GM21367 (cell line): Measurements from ENCODE around the gene TEX35.
"Not testable (repeated sequence)": the region's sequence is repeated elsewhere in the genome, so short reads cannot be mapped to it uniquely, and the experiment has no call there.

Source experiments
- ATAC-seq: cut with Tn5 transposase; IDR thresholded peaks from one replicate; pipeline ENCODE4 v1.9.1; 2021; ENCODE audit not compliant: unreplicated experiment

The TEX35 gene

DNA sequence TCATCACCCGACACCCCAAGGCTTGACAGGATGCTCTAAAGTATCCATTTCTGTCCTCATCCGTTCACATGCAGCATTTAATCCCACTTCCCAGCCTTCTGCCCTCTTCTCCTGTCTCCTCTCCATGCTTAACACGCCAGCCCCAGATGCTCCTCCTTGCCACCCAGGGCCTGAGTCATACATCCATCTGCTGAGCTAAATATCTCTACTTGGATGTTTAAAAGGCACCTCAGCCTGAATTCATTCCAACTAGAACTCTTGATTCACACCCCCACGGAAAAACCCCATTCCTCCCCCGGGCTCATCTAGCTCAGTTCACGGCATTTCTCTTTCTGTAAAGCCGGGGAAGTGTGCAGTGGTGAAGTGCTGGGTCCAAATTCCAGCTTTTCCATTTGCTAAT lies 27.7 kb downstream of the TEX35 start:
- no peak for ATAC-seq

DNA sequence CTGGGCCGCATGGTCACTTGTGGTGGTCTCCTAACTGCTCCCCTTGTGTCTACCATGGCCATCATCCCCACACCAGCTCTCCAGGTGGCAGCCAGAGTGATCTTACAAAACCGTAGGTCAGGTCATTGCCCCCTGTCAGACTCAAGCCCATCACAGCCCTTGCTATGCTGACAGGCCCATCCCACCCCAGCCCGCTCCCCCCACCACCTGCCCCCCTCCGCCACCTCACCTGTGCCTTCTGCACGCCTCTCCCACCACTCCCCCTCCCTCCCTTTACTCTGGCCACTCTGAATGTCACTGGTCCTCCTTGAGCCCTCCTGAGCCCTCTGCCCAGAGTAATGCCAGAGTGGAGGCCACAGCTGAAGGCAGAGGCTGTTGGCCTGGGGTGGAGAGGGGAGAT lies 28.5 kb downstream of the TEX35 start:
- no peak for ATAC-seq

DNA sequence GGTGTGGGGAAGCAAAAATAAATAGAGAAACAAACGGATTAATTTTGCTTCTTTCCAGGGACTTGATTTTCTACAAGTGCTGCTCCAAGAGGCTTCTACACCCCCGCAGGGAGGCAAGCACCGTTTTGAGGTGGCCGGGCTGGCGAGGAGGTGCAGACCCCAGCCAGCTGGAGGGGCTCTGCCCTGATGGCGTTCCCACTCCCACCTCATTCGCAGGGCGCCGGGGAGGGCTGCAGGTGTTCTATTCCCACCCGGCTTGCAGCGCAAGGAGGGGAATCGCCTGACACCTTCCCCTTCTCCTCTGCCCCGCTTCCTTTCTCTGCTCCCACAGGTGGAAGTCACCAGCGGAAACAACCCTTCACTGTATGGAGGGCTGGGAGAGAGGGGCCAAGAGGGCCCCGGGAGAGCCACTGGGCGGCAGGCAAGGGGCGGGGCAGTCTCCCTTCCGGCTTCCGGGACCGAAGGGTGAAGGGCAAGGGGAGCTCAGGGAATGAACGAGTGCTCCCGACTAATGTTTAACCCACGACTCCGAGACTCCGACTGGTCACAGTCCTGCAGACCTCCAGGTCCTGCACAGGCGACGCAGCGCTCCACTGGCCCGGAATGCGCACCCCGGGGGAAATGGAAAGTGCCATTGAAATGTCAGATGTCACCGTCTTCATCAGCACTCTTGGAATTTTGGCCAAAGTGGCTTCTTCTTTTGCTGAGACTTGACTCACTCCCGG lies 29.1 kb downstream of the TEX35 start:
- peak; percentile 42 for ATAC-seq

DNA sequence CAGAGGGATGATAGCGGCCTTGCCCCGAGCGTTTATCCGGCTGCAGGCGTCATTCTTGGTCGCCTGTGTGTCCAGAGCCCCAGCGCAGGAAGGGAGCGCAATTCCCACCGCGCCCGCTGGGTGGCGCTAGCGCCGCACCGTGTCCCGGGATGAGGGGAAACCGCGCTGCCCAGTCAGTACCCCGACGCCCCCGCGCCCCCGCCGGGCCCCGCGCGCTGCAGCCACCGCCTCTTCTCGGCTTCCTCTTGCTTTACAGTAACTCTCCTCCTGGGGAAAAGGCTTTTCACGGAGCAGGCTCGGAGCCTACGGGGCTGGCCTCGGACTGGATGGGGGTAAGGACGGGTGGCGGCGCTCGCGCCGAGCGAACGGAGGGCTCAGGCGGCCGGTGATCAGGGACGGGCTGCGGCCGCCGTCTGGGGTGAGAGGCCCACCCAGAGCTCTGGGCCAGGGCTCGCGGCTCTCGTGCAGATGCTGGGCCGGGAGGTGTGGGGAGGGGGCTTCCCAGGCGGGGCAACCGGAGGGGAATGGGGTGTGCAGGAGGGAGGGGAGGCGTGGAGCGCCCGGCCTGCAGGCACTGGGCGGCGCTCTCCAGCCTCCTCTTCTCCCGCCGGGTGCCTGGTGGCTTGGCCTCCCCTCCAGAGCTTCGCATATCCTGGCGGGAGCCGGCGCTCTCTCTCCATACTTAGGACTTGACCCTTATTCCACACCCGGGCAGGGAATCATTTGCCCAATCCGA lies 29.8 kb downstream of the TEX35 start:
- peak; percentile 58 for ATAC-seq

DNA sequence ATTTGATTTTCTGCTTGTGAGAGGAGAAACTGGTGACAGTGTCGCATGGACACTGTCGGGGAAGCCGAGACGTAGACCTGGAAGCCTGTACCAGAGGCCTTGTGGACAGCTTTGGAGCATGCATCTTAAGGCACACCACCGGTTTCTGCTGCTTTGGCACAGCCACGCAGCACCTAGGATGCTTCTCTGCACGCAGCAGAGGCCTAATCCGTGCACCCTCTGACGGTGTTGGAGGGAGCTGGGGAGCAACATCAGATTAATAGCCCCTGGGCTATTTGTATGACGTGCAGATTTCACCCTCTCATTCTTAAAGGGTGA lies 30.3 kb downstream of the TEX35 start:
- ATAC-seq: peak; percentile 34

DNA sequence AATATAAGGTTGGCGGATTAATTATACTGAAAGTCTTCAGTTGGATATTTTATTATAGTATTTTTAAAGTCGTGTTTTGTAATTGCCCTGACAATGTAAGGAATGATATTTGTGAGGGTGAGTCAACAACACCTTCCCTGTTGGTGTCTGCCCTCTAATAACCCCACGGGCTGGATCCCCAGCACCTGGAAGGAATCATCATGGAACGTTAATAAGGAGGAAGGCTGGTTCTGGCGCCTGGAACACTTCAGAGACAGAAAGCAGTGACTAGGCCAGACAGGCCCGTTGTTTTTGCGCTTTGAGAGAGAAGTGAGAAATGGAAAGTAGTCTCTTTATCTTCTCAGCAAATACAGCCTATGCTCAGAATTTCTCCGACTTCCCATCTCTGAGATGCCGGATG lies 31.6 kb downstream of the TEX35 start:
- no peak for ATAC-seq

DNA sequence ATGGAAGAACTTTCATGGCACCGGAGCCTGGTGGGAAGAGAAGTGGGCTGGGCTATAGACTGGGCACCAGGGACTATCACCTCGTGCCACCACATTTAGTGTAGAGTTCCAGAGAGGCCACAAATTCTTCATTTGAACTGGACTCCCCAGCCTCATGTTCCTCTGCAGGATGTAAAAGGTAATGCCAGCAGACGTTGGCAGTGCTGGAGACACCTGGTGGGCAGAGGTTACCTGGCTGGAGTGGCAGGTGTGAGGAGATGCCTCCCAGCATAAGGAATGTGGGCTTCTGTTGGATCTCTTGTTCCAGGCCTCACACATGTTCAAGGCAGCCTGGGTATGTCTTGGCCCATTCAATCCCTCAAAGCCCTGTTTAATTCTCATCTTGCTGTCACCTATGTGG lies 35.2 kb downstream of the TEX35 start:
- ATAC-seq: no peak

DNA sequence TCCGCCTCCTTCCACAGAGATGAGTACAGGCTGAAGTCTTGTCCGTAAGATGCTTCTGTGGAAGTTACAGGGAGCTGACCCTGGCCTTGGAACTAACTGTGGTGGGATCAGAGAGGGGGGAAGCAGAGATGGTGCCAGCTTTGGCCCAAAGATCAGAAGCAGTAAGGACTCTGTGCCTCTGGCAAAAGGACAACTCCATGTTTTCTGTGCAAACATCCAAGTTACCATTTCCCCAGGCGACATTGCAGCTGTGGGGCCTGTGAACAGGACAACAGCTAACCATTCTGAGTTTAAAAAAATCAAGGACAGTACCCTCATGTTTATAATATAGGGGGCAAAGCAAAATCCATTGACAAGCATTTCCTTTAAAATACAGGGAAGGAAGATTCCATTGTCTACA lies 38.4 kb downstream of the TEX35 start:
- no peak for ATAC-seq

DNA sequence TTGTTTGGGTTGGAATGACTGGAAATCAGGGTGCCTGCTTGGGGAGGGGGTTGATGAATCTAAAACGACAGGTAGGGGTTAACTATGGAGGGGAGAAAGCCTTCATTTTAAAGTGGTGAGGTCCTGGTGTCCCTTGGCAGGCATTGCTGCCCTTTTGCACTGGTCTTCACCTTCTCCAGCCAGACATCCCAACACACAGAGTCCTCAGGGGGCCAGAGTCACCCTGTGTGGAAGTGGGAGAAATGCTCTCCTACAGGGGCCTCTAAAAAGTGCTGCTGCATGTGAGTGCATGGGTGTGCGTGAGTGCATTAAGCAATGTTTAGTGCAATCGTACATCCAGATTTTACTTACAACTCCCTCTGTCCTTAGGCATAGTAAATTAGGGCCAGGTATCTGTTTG lies 39.0 kb downstream of the TEX35 start:
- no peak for ATAC-seq

DNA sequence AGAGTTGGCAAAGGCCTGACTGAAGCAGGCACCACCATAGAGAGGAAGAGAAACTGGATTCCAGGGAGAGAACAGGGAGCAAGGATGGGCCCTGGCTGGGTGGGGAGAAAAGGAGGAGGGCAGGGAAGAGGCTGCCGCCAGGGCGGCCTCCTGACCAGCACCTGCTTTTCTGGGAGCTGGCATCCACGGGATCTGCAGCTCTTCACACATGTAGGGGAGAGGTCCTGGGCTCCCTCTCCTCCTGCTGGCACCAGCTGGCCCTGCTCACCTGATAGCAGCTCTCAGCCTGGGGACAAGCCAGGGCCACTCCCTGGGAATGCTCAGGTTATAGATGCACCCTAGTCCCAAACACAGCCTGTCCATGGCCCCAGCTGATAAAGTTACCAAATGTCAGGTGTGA lies 39.9 kb downstream of the TEX35 start:
- no peak for ATAC-seq

DNA sequence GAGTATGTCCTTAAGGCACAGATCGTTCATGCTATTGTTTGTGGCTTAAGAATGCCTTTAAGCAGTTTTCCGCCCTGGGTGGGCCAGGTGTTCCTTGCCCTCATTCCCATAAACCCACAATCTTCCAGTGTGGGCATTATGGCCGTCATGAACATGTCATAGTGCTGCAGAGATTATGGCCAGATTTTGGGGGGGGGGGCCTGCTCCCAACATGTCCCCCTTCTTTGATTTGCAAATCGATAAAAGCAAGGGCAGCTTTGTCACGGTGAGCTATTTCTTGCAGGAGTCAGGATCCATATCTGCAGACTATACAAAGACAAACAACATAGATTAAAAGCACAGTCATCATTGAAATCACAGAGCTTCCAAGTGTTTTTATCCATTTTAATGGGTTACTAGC lies 41.4 kb downstream of the TEX35 start:
- not testable (repeated sequence) for ATAC-seq

DNA sequence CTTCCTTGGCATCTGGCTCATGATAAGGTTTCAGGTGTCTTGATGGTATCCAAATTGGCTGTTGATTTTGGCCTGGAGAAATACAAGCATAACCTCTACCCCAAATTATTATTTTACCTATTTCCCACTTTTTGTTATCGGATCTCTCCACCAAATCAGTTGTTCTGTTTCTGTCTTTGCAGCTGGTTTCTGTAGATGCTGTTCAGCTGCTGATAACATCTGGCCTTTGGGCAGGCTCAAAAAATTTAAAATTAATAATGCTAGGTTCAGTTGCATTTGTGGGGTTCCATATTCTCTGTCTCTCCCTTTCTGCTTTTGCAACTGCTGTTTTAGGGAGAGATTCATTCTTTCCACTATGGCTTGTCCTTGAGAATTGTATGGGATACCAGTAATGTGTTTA lies 42.7 kb downstream of the TEX35 start:
- not testable (repeated sequence) for ATAC-seq

DNA sequence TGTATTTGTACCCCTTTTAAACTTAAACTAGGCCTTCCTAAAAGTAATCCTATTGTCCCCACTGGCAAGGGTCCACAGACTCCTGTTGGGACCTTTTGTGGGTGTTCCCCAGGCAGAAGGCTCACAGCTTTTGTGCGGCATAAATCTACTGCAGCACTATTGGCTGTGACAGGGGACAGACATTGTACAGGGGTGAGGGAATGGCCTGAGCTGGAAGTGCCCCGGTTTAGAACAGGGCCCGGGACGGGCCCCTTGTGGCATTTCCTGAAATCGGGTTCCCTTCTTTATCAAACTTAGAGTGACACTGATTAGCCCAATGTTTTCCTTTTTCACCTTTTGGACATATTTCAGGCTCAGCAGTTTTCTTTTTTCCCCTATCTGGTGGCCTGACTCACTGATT lies 45.9 kb downstream of the TEX35 start:
- not testable (repeated sequence) for ATAC-seq

DNA sequence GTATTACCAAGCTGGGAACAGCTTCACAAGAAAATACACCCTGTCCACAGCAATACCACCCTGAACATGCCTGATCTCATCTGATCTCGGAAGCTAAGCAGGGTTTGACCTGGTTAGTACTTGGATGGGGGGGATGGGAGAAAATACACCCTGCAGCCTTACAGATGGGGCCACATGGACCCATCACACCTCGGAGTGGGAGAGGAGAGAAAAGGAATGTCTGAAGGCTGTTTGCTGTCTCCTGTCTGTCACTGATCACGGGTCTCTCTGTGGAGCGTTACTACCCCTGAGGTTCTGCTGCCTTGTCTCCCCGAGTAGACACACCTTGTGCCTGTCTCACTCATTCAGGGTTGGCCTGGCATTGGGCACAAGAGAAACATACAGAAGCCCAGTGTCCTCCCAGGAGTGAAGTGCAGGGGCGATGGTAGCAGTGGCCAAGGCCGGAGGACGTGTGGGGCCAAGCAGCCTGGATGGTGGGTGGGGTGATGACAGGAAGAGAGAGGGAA lies 48.0 kb downstream of the TEX35 start:
- no peak for ATAC-seq

DNA sequence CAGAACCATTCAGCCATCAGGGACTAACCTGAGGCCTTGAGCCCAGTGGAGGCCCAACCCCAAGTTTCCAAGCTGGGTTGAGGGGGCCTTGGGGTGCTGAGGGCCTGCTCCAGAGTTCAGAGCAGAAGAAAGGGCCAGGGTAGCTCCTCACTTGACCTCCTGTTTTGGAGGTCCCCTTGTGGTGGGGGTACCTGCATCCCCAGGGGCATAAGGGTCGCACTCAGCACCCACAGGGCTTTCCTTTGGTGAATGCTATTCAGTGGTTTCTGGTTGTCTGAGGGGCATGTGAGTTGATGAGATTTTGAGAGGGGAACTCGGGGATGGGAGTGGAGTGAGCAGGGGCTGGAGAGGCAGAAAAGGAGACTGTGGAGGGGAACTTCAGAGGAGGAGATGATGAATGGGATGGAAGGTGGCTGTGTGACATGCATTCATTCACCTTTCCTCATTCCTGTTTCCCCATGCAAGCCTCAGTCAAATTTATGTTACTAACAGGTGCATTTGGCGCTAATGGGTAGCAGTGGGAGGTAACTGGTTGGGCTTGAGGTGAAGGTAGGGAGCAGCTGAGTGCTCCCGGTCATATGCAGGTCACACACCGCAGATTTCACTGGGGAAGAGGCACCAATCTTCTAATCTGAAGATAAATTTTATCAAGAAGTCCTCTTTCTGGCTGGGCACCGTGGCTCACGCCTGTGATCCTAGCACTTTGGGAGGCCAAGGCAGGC lies 50.4 kb downstream of the TEX35 start:
- no peak for ATAC-seq

DNA sequence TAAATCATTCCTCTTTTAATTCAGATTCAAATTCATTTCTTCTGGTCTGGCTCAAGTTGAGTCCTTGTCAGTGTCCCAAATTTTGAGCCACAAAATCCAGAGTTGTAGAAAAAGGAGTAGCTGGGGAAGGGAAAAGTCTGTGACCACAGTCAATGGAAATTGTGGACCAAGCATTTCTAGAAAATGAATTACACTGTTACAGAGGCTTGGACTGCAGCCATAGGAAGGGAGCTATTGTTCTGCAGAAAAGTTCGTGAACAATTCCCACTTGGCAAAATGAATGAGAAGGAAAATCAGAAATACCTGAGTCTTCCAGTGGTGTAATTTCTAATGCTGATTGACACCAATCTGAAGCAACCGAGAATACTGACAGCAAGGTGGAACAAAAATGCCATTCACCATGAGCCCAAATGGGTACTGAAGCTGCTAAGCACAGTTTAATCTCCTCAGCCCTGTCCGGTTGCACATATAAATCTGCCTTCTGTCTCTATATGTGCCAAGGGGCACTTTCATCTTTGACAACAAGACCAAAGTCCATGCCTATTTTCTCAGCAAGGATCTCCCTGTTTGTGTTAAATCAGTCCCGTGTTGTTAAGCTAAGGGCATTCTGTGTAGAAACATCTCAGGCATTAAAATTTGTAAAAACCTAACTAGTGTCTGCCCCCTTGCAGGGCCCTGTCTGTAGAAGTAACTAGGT lies 51.3 kb downstream of the TEX35 start:
- ATAC-seq: no peak

DNA sequence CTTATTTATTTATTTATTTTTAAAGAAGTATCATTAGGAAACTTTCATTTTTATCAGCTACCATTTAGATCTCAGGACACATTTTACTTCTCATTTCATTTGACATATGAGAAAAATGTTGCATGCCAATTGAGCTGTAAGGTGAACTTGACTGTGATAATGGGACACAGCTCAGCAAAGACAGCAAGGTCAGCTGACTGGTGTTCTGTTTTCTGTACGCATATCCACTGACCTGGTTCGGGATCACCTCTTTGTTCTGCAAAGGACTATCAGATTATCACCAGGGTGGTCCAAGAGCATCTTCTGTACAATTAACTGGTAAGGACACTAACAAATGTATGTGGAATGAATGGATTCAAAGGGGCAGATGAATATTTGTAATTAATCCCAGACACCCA lies 51.9 kb downstream of the TEX35 start:
- ATAC-seq: no peak

DNA sequence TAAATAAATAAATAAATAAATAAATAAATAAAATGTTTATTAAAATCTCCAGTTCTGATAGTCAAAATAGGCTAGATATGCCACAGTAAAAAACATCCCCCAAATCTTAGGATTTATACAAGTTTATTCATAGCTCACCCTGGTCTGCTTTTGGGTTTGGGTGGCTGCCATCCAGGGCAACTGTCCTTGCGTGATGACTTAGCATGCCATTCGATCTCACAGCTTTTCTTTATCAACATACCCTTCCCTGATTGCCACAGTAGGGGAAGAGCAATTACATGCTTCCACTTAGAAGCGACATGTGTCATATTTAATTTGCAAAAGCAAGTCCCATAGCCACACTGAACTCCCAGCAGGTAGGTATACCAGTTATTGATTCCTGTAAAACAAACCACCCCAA lies 52.7 kb downstream of the TEX35 start:
- ATAC-seq: no peak

DNA sequence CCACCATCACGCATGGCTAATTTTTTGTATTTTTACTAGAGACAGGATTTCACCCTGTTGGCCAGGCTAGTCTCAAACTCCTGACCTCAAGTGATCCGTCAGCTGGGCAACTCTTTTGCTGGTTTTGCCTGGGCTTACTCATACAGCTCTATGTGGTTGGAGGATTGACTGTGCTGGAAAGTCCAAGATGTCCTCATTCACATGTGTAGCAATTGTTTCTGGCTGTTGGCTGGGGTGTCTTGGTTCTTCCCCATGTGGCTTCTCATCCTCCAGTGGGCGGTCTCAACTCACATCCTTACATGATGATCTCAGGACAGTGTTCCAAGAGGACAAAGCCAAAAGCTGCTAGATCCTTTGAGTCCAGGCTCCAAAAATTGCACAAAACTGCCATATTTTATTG lies 53.3 kb downstream of the TEX35 start:
- no peak for ATAC-seq

DNA sequence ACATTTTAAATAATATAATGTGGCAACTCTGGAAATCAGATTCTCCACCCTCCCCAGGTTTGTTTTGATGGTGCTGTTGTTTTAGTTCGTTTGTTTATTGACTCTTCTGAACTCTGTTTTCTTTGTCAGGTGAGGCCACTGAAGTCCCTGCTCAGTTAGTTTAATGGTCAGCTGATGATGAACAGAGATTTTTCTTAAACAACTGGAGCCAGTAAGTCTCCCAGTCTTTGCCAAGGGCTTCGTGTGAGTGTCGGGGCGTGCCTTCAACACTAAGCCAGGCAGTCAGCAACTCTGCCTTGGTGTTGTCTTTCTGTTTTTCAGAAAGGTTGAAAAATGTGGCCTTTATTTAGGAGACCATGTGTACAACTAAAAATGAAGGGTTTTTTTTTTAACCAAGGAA lies 58.9 kb downstream of the TEX35 start:
- ATAC-seq: no peak
